Measurements from ENCODE around the gene P2RX6. TPM values are rescaled to one million over a fixed set of nuclear protein-coding genes. Genes with fewer than 3 reads are reported as not detected.

The P2RX6 gene
- total and polyA plus RNA-seq, 2 experiments from 2014 or later: not detected

- H3K4me1 Mint-ChIP-seq: no peaks in the 10 kb centered on the region; the same call in 2 of the 3 replicates
- no peak overlapping the region for H3K27ac ChIP-seq (ENCODE audit: low read depth)
- no peaks in the 10 kb centered on the region for H3K4me1 ChIP-seq (ENCODE audit: insufficient read depth)
- H2AFZ ChIP-seq: no peak overlapping the region
- no peaks in the 10 kb centered on the region for H3K9me3 Mint-ChIP-seq
- no peaks in the 10 kb centered on the region for H3K27me3 ChIP-seq (ENCODE audit: insufficient read depth)
- H3K4me2 ChIP-seq: no peak overlapping the region
- DNase-seq (ENCODE audit: low spot score) (no peak), ATAC-seq (no peak)
- peaks cover 20% of the 10 kb centered on the region; the same call in 2 of the 3 replicates for H3K36me3 Mint-ChIP-seq (ENCODE audit: low read depth)
- H3F3A ChIP-seq (replicated peaks; ENCODE audit: low read depth): no peaks in the 10 kb centered on the region
- no peaks in the 10 kb centered on the region for H3K36me3 ChIP-seq (ENCODE audit: insufficient read depth)
- H3K4me3 ChIP-seq: no peak overlapping the region
- no peaks in the 10 kb centered on the region for H3K79me2 ChIP-seq (replicated peaks; ENCODE audit: insufficient read depth)
- H3K27ac Mint-ChIP-seq: no peak overlapping the region
- H3K4me3 Mint-ChIP-seq: no peak overlapping the region; the same call in 2 of the 3 replicates
- no peaks in the 10 kb centered on the region for H3K9me2 ChIP-seq (ENCODE audit: insufficient read depth)
- H4K20me1 ChIP-seq (replicated peaks; ENCODE audit: insufficient read depth): no peaks in the 10 kb centered on the region
- peaks cover 7% of the 10 kb centered on the region for H3K27me3 Mint-ChIP-seq (ENCODE audit: insufficient read depth, low read depth, poor library complexity)
- no peak for TF ChIP-seq POLR2AphosphoS5 (IDR thresholded peaks at IDR 0.05; ENCODE audit: low read depth)
Observed at GRCh38 chr22:20994128-20994901, 20.6 kb upstream of the P2RX6 start.

- H2AFZ ChIP-seq: no peak overlapping the region
- no peak overlapping the region for H3K27ac ChIP-seq (ENCODE audit: low read depth)
- Mint-ChIP-seq H3K4me1 (no peaks in the 10 kb centered on the region; the same call in 2 of the 3 replicates), H3K9me3 (no peaks in the 10 kb centered on the region), H3K36me3 (ENCODE audit: low read depth) (peaks cover 20% of the 10 kb centered on the region; the same call in 2 of the 3 replicates), H3K4me3 (no peak overlapping the region; the same call in 2 of the 3 replicates), H3K27me3 (ENCODE audit: insufficient read depth, low read depth, poor library complexity) (peaks cover 7% of the 10 kb centered on the region), H3K27ac (no peak overlapping the region)
- H4K20me1 ChIP-seq (replicated peaks; ENCODE audit: insufficient read depth): no peaks in the 10 kb centered on the region
- H3K27me3 ChIP-seq (ENCODE audit: insufficient read depth): no peaks in the 10 kb centered on the region
- H3K9me2 ChIP-seq (ENCODE audit: insufficient read depth): no peaks in the 10 kb centered on the region
- DNase-seq (ENCODE audit: low spot score) (no peak), ATAC-seq (no peak)
- no peaks in the 10 kb centered on the region for H3K79me2 ChIP-seq (replicated peaks; ENCODE audit: insufficient read depth)
- no peak overlapping the region for H3K4me2 ChIP-seq
- TF ChIP-seq, protein P1, sequence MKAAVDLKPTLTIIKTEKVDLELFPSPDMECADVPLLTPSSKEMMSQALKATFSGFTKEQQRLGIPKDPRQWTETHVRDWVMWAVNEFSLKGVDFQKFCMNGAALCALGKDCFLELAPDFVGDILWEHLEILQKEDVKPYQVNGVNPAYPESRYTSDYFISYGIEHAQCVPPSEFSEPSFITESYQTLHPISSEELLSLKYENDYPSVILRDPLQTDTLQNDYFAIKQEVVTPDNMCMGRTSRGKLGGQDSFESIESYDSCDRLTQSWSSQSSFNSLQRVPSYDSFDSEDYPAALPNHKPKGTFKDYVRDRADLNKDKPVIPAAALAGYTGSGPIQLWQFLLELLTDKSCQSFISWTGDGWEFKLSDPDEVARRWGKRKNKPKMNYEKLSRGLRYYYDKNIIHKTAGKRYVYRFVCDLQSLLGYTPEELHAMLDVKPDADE (IDR thresholded peaks at IDR 0.05): no peak
- TF ChIP-seq EZH2phosphoT487 (IDR thresholded peaks at IDR 0.05; ENCODE audit: unreplicated experiment): no peak
- no peak for TF ChIP-seq NANOG (IDR thresholded peaks at IDR 0.05; ENCODE audit: borderline replicate concordance)
- no peaks in the 10 kb centered on the region for H3F3A ChIP-seq (replicated peaks; ENCODE audit: low read depth)
- H3K4me3 ChIP-seq: no peak overlapping the region
- H3K4me1 ChIP-seq (ENCODE audit: insufficient read depth): no peaks in the 10 kb centered on the region
- H3K36me3 ChIP-seq (ENCODE audit: insufficient read depth): no peaks in the 10 kb centered on the region
Observed at GRCh38 chr22:20994902-20995241, 20.1 kb upstream of the P2RX6 start.

DNA sequence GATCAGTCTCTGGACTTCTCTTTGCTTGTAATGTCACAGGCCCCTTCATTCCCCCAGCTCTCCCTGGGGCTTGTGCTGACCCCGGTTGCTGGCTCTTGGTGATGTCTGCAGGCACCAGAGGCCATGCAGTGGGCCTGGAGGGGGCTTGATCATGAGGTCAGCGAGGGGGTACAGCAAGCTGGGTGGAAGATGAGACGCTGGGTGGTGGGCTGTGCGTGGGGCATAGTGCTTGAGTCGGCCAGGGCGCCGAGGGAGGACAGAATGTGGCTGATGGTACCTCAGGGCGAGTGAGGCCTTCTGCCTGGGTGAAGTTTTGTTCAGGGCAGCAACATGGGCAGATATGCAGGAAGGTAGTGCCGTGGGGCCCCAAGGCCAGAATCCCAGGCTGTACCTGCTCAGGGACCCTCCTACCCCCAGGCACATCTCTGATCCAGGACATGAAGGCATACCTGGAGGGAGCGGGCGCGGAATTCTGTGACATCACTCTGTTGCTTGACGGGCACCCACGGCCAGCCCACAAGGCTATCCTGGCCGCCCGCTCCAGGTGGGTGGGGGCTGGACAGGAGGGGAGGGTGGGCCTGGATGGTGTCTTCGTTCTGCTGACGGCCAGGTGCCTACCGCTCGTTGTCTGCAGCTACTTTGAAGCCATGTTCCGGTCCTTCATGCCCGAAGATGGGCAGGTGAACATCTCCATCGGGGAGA, 19.5 kb upstream of the P2RX6 start:
- Mint-ChIP-seq H3K27ac (0 out of 2 replicates have a peak overlapping the region, but pooled peaks have one; percentile 70), H3K36me3 (ENCODE audit: low read depth) (peaks cover 17% of the 10 kb centered on the region; the same call in 1 of the 3 replicates), H3K4me3 (no peak overlapping the region), H3K9me3 (no peaks in the 10 kb centered on the region), H3K4me1 (no peaks in the 10 kb centered on the region), H3K27me3 (ENCODE audit: insufficient read depth, low read depth, poor library complexity) (peaks cover 6% of the 10 kb centered on the region)
- Histone ChIP-seq H3K4me3 (no peak overlapping the region), H3K27me3 (ENCODE audit: insufficient read depth) (no peaks in the 10 kb centered on the region), H3K9me2 (ENCODE audit: insufficient read depth) (no peaks in the 10 kb centered on the region), H3K4me1 (ENCODE audit: insufficient read depth) (0 out of 2 replicates have a peak, but pooled peaks cover under 1% of the 10 kb centered on the region), H4K20me1 (replicated peaks; ENCODE audit: insufficient read depth) (no peaks in the 10 kb centered on the region), H2AFZ (no peak overlapping the region), H3F3A (replicated peaks; ENCODE audit: low read depth) (no peaks in the 10 kb centered on the region), H3K27ac (ENCODE audit: low read depth) (no peak overlapping the region), H3K36me3 (ENCODE audit: insufficient read depth) (no peaks in the 10 kb centered on the region), H3K79me2 (replicated peaks; ENCODE audit: insufficient read depth) (no peaks in the 10 kb centered on the region), H3K4me2 (no peak overlapping the region)
- ATAC-seq (no peak), DNase-seq (ENCODE audit: low spot score) (no peak)
- TF ChIP-seq EZH2phosphoT487 (IDR thresholded peaks at IDR 0.05; ENCODE audit: unreplicated experiment) (no peak), ZNF462 (CRISPR knock-in tag; IDR thresholded peaks at IDR 0.05) (no peak), POLR2AphosphoS5 (IDR thresholded peaks at IDR 0.05; ENCODE audit: low read depth) (no peak), EZH2 (IDR thresholded peaks at IDR 0.05; ENCODE audit: low read depth, unreplicated experiment) (no peak), JUNB (IDR thresholded peaks at IDR 0.05; ENCODE audit: unreplicated experiment) (no peak)
